ENCODE measurements around the gene ABCB11. TPM values are rescaled to one million over a fixed set of nuclear protein-coding genes. Genes with fewer than 3 reads are reported as not detected.

The ABCB11 gene
- total RNA-seq, 1 donor: not detected

- H3K9me3 ChIP-seq (ENCODE audit: low read depth, low read length): no peaks in the 10 kb centered on the region
- DNase-seq (ENCODE audit: insufficient read length, low spot score, missing footprints): no peak
- no peak overlapping the region for H3K4me2 ChIP-seq (ENCODE audit: insufficient read depth, low read length)
- H4K20me1 ChIP-seq (ENCODE audit: insufficient read depth, low read length): no peaks in the 10 kb centered on the region
- no peak overlapping the region for H3K27ac ChIP-seq (ENCODE audit: low read depth, low read length)
- no peaks in the 10 kb centered on the region for H3K27me3 ChIP-seq (ENCODE audit: insufficient read depth, low read length)
- no peaks in the 10 kb centered on the region for H3K79me2 ChIP-seq (ENCODE audit: insufficient read depth, low read length)
- H3K4me3 ChIP-seq (ENCODE audit: insufficient read depth, low read length): no peak overlapping the region
- no peaks in the 10 kb centered on the region for H3K4me1 ChIP-seq (ENCODE audit: insufficient read depth, low read length)
- no peak overlapping the region for H2AFZ ChIP-seq (ENCODE audit: low read length)
- TF ChIP-seq, protein P1, sequence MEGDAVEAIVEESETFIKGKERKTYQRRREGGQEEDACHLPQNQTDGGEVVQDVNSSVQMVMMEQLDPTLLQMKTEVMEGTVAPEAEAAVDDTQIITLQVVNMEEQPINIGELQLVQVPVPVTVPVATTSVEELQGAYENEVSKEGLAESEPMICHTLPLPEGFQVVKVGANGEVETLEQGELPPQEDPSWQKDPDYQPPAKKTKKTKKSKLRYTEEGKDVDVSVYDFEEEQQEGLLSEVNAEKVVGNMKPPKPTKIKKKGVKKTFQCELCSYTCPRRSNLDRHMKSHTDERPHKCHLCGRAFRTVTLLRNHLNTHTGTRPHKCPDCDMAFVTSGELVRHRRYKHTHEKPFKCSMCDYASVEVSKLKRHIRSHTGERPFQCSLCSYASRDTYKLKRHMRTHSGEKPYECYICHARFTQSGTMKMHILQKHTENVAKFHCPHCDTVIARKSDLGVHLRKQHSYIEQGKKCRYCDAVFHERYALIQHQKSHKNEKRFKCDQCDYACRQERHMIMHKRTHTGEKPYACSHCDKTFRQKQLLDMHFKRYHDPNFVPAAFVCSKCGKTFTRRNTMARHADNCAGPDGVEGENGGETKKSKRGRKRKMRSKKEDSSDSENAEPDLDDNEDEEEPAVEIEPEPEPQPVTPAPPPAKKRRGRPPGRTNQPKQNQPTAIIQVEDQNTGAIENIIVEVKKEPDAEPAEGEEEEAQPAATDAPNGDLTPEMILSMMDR (IDR thresholded peaks at IDR 0.05; ENCODE audit: extremely low read depth, low read depth, low read length): no peak
- no peaks in the 10 kb centered on the region for H3K36me3 ChIP-seq (ENCODE audit: insufficient read depth, low read length)
Measured at GRCh38 chr2:169035887-169036286, 4.8 kb upstream of the ABCB11 start.

DNA sequence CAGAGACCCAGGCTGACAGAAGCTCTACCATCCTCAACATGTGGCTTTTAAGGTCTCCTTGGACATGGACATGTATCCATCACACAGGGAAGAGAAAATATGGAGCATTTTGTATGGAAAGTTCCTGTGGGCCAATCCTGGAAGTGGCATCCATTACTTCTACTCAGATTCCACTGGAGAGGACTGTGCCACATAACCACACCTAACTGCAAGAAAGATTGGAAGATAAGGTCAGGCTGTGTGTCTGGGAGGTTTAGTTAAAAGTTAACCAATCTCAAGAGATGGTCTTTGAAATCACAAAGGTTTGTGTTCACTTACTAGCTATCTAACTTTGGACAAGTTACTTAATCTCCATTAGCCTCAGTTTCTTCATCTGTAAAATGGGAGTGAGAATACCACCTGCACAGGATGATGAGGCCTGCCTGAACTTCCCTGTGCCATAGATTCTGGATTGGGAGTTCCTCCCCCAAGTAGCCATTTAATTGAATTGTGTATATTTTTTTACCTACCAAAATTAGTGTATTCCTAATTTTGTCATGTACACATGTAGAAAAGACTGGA lies 3.9 kb upstream of the ABCB11 start:
- H3K36me3 ChIP-seq (ENCODE audit: insufficient read depth, low read length): no peaks in the 10 kb centered on the region

GRCh38 chr2:169034256-169034655 lies 3.1 kb upstream of the ABCB11 start:
- no peaks in the 10 kb centered on the region for H3K4me1 ChIP-seq (ENCODE audit: insufficient read depth, low read length)
- no peaks in the 10 kb centered on the region for H3K79me2 ChIP-seq (ENCODE audit: insufficient read depth, low read length)
- no peaks in the 10 kb centered on the region for H3K9me3 ChIP-seq (ENCODE audit: low read depth, low read length)
- no peaks in the 10 kb centered on the region for H4K20me1 ChIP-seq (ENCODE audit: insufficient read depth, low read length)
- no peak overlapping the region for H3K27ac ChIP-seq (ENCODE audit: low read depth, low read length)
- TF ChIP-seq, protein P1 (IDR thresholded peaks at IDR 0.05; ENCODE audit: extremely low read depth, low read depth, low read length): no peak
- H3K36me3 ChIP-seq (ENCODE audit: insufficient read depth, low read length): no peaks in the 10 kb centered on the region
- H3K4me3 ChIP-seq (ENCODE audit: insufficient read depth, low read length): no peak overlapping the region
- no peak for DNase-seq (ENCODE audit: insufficient read length, low spot score, missing footprints)
- no peaks in the 10 kb centered on the region for H3K27me3 ChIP-seq (ENCODE audit: insufficient read depth, low read length)
- no peak overlapping the region for H3K4me2 ChIP-seq (ENCODE audit: insufficient read depth, low read length)
- H2AFZ ChIP-seq (ENCODE audit: low read length): peak overlapping the region; percentile 56

More for the DNA sequence above, 3.9 kb upstream of the ABCB11 start:
- H2AFZ ChIP-seq (ENCODE audit: low read length): no peak overlapping the region
- no peak overlapping the region for H3K4me3 ChIP-seq (ENCODE audit: insufficient read depth, low read length)
- H3K9me3 ChIP-seq (ENCODE audit: low read depth, low read length): no peaks in the 10 kb centered on the region
- no peaks in the 10 kb centered on the region for H3K4me1 ChIP-seq (ENCODE audit: insufficient read depth, low read length)
- H4K20me1 ChIP-seq (ENCODE audit: insufficient read depth, low read length): no peaks in the 10 kb centered on the region
- no peaks in the 10 kb centered on the region for H3K79me2 ChIP-seq (ENCODE audit: insufficient read depth, low read length)
- TF ChIP-seq, protein P1 (IDR thresholded peaks at IDR 0.05; ENCODE audit: extremely low read depth, low read depth, low read length): no peak
- no peak overlapping the region for H3K27ac ChIP-seq (ENCODE audit: low read depth, low read length)
- no peak overlapping the region for H3K4me2 ChIP-seq (ENCODE audit: insufficient read depth, low read length)
- H3K27me3 ChIP-seq (ENCODE audit: insufficient read depth, low read length): no peaks in the 10 kb centered on the region
- no peak for DNase-seq (ENCODE audit: insufficient read length, low spot score, missing footprints)

DNA sequence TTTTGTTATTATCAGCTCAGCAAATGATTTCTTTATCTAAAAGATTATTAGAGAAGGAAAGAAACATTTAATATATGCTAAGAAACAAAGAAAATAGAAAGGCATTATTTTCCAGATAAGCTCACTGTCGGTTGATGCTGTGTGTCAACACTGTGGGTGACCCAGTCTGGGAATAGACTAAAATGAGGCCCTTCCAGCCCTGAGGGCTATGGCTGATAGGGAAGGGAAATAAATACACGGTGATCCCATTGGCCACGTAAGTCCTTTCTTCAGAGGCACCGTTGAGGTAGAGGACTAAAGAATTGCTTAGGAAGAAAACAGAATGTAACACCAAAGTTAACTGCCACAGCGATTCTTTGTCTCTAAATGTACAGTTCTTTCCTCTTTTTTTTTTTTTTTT lies 1.8 kb downstream of the ABCB11 start:
- DNase-seq (ENCODE audit: insufficient read length, low spot score, missing footprints): no peak
- Histone ChIP-seq H2AFZ (ENCODE audit: low read length) (no peak overlapping the region), H3K4me3 (ENCODE audit: insufficient read depth, low read length) (no peak overlapping the region), H3K4me2 (ENCODE audit: insufficient read depth, low read length) (no peak overlapping the region), H3K36me3 (ENCODE audit: insufficient read depth, low read length) (no peaks in the 10 kb centered on the region), H3K4me1 (ENCODE audit: insufficient read depth, low read length) (no peaks in the 10 kb centered on the region), H3K79me2 (ENCODE audit: insufficient read depth, low read length) (no peaks in the 10 kb centered on the region), H3K9me3 (ENCODE audit: low read depth, low read length) (no peaks in the 10 kb centered on the region), H3K27ac (ENCODE audit: low read depth, low read length) (no peak overlapping the region), H4K20me1 (ENCODE audit: insufficient read depth, low read length) (no peaks in the 10 kb centered on the region), H3K27me3 (ENCODE audit: insufficient read depth, low read length) (no peaks in the 10 kb centered on the region)
- TF ChIP-seq, protein P1 (IDR thresholded peaks at IDR 0.05; ENCODE audit: extremely low read depth, low read depth, low read length): no peak
